ENCODE results near the gene ABCG1.

ABCG1 gene

DNA sequence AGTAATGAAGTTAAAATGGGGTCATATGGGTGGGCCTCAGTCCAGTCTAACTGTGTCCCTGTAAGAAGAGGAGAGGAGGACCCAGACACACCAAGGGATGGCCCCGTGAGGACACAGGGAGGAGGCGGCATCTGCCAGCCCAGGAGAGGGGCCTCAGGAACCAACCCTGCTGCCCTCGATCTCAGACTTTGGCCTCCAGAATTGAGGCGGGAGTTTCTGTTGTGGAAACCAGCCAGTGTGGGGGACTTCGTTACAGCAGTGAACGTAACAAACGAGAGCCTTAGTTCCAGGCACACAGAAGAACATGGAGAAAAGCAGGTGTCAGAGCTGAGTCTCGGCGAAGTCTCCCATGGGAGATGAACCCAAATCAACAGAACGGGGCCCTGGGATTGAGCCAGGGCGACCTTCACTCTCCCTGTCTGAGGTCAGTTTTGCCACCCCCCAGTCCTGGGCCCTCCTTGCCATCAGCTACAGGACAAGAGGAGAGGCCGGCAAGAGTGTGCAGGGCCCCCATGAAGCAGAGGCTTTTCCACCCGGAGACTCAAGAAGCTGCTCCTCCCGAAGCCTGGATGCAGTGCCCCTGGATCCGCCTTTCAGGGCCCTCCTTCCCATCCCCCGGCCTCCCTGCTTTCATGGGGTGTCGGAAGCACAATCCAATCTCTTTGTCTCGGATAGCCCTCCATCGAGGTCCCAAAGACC is 59.7 kb downstream of the ABCG1 start:
- TF ChIP-seq, protein P1, sequence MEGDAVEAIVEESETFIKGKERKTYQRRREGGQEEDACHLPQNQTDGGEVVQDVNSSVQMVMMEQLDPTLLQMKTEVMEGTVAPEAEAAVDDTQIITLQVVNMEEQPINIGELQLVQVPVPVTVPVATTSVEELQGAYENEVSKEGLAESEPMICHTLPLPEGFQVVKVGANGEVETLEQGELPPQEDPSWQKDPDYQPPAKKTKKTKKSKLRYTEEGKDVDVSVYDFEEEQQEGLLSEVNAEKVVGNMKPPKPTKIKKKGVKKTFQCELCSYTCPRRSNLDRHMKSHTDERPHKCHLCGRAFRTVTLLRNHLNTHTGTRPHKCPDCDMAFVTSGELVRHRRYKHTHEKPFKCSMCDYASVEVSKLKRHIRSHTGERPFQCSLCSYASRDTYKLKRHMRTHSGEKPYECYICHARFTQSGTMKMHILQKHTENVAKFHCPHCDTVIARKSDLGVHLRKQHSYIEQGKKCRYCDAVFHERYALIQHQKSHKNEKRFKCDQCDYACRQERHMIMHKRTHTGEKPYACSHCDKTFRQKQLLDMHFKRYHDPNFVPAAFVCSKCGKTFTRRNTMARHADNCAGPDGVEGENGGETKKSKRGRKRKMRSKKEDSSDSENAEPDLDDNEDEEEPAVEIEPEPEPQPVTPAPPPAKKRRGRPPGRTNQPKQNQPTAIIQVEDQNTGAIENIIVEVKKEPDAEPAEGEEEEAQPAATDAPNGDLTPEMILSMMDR (IDR thresholded peaks at IDR 0.05; ENCODE audit: insufficient read depth, missing control alignments): no peak
- DNase-seq (ENCODE audit: insufficient read length, low spot score) (no peak), FAIRE-seq (no peak)

DNA sequence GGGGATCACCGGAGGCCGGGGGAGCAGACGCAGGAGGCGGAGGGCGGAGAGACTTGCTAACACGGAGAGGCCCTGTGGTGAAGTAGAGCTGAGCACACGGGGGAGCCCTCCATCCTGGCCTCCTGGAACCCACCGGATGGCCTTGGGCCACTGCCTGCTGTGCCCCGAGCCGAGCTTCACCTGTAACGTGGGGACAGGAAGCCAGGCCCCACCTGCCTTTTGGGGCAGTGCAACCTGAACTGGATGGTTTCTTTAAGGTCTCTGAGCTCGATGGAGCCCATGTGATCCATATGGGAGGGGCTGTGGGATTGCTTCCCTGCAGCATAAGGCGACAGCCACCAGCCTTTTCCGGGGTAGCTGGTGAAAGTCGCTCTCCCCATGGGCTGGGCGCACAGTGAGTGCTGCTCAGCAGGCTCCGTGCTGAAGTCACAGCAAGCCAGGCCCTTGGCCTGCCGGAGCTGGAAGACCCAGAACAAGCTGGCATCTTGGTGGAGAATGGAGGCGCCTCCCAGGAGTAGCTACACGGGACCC is 60.5 kb downstream of the ABCG1 start:
- DNase-seq (ENCODE audit: insufficient read length, low spot score) (no peak), FAIRE-seq (no peak)
- TF ChIP-seq, protein P1 (IDR thresholded peaks at IDR 0.05; ENCODE audit: insufficient read depth, missing control alignments): no peak

DNA sequence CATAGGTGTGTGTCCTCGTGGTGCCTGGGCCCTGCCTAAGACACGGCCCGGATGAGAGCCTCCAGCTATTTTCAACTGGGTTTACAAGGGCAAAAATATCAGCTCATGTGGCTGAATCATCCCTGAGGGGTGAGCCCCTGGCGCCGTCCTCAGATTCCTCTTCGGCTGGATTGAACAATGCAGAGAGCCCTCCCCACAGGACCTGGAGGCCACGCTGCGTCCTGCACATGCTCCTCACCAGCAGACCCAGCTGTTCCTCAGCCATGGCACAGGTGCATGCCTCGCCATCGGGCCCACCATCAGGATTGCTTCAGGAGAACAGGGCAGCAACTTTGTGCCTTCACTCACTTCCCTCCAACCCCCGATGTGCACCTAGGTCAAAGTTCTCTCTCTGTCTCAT is 60.9 kb downstream of the ABCG1 start:
- TF ChIP-seq, protein P1 (IDR thresholded peaks at IDR 0.05; ENCODE audit: insufficient read depth, missing control alignments): no peak
- DNase-seq (ENCODE audit: insufficient read length, low spot score) (no peak), FAIRE-seq (no peak)

DNA sequence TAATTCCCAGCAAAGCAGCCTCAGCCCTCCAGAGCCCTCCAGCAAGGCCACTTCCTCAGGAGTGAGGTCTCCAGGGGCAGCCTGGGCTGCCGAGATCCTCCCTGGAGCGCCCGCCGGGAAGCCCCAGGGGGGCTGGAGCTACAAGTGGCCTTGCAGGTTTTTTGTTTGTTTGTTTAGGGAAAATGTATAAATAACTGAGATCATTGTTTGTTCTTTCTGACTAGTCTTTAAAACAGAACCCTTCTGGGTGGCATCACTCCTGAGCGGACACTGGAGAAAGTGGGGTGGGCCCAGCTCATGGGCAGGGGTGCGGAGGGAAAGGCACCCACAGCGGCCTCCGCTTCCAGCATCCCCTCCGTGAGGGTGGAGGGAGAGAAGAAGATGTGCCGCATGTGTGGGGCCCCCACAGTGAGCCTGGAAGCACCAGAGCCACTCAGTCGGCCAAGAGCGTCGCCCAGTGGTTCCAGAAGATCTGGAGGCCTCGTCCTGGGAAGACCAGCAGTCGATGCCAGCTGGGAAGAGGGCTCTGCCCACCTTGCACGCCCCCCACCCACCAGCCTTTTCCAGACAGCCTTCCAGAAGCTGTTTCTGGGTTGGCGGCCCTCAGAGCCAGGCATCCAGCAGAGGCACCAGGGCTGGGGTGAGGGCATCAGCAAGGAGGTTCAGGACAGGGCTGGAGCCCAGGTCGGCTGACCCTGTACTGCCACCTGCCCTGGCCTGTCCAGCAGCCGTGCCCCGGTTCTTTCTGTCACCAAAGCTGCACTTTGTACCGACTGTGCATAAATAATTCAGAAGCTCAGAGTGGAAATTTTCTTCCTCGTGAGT is 61.6 kb downstream of the ABCG1 start:
- TF ChIP-seq, protein P1 (IDR thresholded peaks at IDR 0.05; ENCODE audit: insufficient read depth, missing control alignments): no peak
- FAIRE-seq: no peak
- DNase-seq (ENCODE audit: insufficient read length, low spot score): no peak

DNA sequence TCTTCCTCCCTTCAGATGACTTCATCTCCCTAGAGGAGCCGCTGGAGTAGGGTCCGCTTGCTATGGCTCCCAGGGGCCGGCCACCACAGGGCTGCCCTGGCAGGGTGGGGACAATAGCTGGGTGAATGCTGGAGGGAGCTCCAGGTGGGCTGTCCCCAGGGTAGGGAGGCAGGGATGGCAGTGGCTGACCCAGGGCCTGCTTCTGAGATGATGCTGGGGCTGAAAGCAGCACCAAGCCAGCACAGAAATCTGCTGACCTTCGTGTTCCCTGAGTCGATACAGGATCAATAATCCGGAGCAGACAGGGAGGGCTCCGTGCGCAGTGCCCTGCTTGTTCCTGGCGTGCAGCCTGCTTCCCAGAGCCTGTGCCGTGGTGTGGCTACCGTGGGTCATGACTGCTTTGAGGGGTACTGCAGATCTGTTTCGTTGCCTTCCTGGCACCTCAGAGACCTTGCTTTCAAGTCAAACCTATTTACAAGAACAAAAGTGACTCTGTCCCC is 62.3 kb downstream of the ABCG1 start:
- DNase-seq (ENCODE audit: insufficient read length, low spot score) (no peak), FAIRE-seq (no peak)
- TF ChIP-seq, protein P1 (IDR thresholded peaks at IDR 0.05; ENCODE audit: insufficient read depth, missing control alignments): no peak

DNA sequence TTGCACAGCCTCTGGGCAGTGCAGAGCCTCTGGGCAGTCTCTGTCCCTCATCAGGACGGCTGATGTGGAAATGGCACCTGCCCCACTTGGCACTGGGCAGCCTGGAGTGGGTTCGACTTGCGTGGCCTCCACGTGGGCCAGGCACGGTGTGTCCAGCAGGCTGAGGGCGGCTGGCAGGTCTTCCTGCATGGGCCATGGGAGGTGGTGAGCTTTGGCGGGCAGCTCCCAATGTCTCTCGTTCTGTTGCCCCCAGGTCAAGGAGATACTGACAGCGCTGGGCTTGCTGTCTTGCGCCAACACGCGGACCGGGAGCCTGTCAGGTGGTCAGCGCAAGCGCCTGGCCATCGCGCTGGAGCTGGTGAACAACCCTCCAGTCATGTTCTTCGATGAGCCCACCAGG is 63.1 kb downstream of the ABCG1 start:
- DNase-seq (ENCODE audit: insufficient read length, low spot score) (no peak), FAIRE-seq (no peak)
- TF ChIP-seq, protein P1 (IDR thresholded peaks at IDR 0.05; ENCODE audit: insufficient read depth, missing control alignments): no peak
